ENCODE data around the gene ESYT2.

The ESYT2 gene

GRCh38 chr7:158740657-158741293, 88.5 kb downstream of the ESYT2 start:
- DNase-seq = no peak

DNA sequence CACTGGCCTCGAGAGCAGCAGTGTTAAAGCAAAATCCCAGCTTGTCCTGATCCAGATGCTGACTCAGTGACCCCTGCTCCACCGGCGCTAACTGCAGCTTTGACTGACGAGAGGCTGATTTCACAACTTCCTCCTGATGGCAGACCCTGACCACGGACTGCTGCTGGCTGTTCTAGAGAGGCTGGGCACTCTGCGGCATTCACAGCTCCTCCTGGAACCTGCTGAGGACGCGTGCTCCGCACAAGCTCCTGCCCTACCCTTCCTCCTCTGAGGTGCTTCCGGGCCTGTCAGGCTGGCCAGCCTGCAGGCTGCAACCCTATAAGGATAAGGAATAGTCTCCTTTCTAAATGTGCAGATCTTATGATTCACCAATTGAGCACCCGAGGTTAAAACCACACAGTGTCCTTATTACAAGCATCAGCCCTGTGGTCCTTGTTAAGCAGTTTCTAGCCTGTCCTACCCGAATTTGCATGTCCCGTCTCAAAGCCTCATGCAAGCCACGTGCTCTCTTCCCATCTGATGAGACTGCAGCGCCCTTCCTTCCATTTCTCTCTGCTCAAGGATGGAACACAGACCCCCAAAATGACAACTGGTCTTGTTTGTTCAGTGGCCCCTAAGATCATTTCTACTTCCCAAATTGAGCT, 89.2 kb downstream of the ESYT2 start:
- no peak for DNase-seq

- no peak for DNase-seq
Observed at GRCh38 chr7:158738841-158739240, 90.5 kb downstream of the ESYT2 start.

- no peak for DNase-seq
Observed at GRCh38 chr7:158737064-158737695, 92.1 kb downstream of the ESYT2 start.

DNA sequence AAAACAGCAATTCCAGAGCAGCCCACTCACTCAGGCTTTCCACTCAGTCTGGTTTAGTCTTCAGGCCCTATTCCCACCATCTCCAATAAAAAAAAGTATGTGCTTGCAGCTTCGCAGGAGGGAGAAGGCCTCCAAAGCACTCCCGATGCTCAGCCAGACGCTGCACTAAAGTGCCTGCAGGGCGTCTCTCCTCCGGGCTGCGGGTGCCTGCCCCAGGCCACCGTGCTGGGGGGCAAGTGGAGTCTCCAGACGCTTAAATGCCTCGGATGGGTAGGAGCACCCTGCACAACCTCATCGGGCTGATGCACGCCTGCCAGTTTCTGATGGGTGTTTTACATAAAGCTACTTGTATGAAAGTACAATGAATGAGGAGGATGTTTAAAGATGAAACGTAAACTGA, 93.4 kb downstream of the ESYT2 start:
- DNase-seq = no peak

DNA sequence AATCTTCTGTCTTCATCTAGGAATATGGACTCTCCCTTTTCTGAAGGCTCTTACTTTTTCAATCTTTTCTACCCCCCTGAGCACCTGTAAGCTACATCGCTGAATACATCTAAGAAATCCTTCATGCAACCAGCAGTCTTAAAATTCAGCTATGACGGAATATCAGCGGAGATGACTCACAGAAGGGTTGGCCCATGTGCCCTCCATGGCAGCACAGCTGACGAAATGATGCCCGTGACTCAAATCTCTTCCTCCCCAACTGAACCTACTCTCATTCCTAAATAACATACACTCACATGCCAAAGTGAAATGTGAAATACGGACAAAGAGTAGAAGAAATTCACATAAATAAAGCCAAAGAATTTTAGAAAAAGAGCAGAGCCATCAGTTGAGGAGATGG, 94.4 kb downstream of the ESYT2 start:
- no peak for DNase-seq

DNA sequence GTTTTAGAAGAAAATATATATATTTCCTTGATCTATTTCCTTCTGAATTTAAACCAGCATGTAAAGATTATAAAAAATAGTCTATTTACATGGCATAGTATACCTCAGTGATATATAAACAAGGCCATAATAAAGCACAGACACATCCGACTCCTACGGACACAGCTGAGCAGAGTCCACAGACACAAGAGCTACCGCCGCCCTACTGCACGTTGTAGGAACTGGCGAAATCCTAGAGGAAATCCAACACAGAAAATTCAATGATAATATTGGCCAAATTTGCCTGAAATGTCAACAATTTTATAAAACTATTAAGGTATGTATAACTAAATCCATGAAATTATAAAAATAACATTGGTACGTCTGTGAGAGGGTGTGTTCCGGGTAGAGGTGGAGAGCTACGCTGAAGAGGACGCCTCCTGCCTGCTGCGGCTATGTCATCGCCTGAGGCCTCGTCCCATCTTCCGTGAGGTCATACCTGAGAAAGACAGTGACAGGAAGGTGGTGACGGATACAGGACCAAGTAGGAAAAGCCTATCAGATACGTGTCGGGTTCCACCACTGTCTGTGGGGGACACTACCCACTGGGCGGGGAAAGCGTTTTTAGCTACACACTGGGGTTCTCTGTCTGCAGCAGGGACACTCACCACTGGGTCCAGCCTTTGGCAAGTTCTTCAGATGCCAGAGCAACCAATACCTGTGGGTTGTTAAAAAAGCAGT, 95.4 kb downstream of the ESYT2 start:
- DNase-seq = no peak

DNA sequence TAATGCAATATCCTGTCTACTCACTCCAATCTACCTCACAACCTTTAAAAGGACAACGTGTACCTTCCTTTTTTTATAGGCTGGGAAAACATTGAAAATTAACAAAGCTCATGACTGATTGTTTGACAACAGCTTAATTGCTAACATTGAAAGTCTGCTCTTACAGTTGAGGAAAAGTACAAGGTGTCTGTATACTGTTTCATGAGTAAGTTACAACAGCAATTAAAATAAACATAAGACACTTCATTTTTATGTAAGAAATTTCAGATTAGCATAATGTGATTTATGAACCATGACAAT, 96.1 kb downstream of the ESYT2 start:
- DNase-seq = no peak

DNA sequence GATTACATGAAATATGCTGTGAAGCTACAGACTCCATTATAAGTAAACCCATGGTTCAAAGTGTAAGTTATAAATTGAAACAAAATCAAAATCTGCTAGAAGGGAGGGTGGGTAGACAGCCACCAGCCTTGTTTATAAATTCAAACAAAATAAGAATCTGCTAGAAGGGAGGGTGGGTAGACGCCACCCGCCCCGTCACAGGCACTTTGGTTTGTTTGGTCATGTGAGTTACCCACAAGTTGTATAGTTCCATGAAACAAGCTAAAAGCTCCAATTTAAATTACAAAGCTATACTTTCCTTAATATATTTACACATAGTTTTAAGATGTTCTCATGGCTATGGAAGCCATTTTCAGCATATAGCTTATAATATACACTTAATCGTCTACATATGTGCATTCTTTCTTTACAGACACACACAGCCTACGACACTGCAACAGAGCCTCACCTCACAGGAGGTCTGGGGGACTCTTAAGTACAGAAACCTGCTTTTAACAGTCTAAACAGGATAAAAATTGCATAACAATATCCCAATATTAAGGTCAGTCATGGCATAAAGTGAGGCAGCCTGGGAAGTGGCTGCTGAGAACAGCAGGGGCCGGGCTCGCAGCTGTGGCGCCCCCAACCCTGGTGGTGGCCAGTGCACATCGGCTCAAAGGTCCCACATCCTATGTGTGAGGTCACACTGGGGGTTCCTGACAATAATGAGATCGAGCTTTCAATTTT, 96.7 kb downstream of the ESYT2 start:
- no peak for DNase-seq

DNA sequence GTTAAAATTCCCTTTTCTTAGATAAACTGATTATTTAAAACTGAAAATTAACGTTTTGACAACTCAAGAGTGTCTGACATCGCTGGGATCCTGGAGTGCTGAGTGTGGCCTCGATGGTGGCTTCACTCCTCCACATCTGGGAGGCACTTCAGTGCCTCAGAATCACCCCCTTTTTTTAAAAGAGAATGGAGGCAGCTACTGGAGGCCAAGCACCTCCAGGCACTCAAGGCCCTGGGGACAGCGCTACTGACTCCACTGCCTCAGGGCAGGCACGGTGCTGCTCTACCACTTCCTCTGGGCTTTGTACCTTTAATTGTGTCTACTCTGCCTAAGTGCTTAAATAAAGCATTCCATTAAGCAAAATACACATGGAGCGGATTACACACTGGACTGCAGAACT, 97.5 kb downstream of the ESYT2 start:
- no peak for DNase-seq

DNA sequence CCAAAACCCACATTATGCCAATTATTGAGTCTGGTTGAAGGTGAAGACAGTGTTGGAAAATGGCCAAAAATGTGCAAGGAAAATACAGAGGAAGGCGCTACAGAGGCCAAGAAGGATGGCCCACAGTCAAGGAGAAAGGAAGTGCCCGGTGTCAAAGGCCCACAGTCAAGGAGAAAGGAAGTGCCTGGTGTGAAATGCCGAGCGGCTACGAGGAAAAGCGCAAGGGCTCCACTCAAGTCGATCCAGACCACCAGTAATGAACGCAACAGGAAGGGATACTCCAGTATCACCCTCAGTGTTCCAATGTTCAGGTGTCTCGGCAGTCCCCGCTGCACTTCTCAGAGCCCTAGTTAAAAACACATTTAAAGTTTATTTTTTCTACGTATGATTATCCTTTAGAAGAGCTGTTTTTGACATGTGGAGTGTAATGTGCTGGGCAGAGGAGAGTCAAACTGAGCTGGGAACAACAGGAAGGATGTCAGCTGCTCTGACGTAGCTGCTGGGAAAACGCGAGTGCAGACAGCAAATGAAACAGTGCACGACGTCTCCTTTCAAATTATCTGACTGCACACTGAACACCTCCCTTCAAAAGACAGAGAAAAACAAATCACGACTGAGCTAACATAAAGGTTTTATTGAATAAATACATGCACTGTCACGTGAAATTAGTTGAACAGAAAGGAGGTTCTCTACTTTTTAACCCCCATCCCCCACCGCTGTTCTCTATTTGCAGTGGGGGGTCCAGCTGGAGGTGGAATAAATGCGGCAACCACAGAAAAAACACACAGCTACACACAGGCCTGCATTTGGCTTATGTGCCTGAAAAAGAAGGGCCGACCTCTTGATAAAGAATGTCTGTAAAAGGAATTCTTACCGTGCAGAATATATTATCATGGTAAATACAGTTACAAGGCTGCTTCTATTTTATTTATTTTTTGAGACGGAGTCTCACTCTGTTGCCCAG, 98.6 kb downstream of the ESYT2 start:
- DNase-seq = no peak

- no peak for DNase-seq
Observed at GRCh38 chr7:158729646-158730382, 99.5 kb downstream of the ESYT2 start.

GRCh38 chr7:158728911-158729645, 100.2 kb downstream of the ESYT2 start:
- no peak for DNase-seq

GRCh38 chr7:158727690-158728089, 101.6 kb downstream of the ESYT2 start:
- DNase-seq = no peak

GRCh38 chr7:158726277-158726807, 103.0 kb downstream of the ESYT2 start:
- DNase-seq = no peak

GRCh38 chr7:158725506-158725800, 103.9 kb downstream of the ESYT2 start:
- DNase-seq = no peak

- no peak for DNase-seq
Observed at GRCh38 chr7:158724658-158725505, 104.4 kb downstream of the ESYT2 start.

- DNase-seq = no peak
Observed at GRCh38 chr7:158723714-158724385, 105.5 kb downstream of the ESYT2 start.

DNA sequence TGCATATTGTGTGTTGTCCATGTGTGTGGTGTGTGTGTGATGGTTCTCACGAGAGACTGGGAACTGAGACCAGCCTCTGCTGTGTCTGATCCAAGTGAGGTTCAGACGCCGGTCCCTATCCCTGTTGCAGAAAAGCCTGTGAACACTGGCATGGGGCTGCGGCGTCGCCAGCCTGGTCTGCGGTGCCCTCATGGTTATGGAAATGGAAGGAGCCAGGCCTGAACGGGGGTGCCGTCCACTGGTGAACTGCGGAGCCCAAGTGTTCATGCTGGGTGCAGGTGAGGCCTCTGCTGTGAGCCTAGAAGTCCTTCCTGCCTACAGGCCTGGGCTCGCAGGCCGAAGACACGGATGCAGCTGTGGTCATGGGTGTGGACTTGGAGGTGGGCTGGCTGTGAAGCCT, 106.0 kb downstream of the ESYT2 start:
- no peak for DNase-seq
